HG03045 (cell line): Measurements from ENCODE around the gene SGMS1.
"Not testable (repeated sequence)": the region's sequence is repeated elsewhere in the genome, so short reads cannot be mapped to it uniquely, and the experiment has no call there.

Source experiments
- ATAC-seq: cut with Tn5 transposase; IDR thresholded peaks from one replicate; pipeline ENCODE4 v1.9.1; 2021; ENCODE audit warnings: mild to moderate bottlenecking, moderate library complexity; ENCODE audit not compliant: unreplicated experiment

SGMS1 gene

DNA sequence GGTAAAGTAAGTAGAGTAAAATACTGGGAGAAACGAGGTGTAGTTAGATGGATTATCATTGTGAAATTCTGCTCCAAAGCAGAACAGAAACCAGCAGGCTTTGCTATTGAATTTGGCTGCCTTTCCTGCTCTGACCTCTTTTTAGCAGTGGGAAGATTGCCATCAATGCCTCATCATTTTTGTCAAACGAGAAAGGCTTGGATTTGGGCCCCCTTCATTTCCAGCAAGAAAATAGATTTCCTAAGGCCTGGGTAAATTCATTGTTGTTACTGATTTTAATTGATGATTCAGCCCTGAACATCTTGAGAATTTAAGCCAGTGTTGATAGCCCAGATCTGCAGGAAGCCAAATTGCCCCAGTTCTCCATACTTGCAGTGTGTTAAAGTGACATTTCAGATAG lies 337.2 kb downstream of the SGMS1 start:
- no peak for ATAC-seq

DNA sequence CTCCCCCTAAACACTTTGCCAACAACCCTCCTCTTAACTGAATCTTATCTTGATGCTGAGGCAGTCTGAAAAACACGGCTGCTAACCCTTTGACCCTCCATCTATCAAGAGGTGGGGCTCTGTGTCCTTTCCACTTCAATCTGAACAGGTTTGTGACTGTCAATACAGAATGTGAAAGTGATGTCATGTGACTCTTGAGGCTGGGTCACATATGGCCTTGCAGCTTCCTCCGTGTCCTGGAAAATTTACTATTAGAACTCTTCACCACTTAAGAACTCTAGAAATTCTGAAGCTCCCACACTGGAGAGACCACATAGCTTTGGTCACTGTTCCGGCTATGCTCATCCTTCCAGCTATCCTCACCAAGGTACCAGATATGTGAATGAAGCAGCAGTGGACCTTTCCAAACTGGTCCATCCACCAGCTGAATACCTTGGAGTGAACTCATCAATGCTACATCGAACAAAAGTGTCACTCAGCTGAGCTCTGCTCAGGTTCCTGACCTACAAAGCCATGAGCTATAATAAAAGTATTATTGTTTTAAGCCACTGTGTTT lies 341.7 kb downstream of the SGMS1 start:
- ATAC-seq = no peak

DNA sequence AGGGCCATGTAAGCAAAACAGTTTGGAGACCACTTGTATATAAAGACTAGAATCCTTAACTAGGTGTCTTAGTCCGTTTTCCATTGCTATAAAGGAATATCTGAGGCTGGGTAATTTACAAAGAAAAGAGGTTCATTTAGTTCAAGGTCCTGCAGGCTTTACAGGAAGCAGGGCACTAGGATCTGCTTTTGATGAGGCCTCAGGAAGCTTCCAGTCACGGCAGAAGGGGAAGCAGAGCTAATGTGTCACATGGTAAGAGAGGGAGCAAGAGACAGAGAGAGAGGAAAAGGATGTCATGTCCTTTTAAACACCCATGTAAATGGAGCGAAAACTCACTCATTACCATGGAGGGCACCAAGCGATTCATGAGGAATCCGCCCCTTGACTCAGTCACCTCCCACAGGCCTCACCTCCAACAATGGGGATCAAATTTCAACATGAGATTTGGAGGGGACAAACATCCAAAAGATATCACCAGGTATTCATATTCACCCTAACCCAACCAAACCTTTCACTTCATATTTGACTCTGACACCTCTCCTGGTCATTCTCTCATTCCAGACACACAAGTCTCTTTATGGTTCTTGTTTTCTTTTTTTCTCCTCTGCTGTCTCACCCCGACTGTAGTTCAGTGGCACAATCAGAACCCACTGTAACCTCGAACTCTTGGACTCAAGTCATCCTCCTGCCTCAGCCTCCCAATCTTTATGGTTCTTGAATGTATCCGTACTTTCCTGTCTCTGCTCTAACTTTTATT lies 342.4 kb downstream of the SGMS1 start:
- ATAC-seq = no peak

DNA sequence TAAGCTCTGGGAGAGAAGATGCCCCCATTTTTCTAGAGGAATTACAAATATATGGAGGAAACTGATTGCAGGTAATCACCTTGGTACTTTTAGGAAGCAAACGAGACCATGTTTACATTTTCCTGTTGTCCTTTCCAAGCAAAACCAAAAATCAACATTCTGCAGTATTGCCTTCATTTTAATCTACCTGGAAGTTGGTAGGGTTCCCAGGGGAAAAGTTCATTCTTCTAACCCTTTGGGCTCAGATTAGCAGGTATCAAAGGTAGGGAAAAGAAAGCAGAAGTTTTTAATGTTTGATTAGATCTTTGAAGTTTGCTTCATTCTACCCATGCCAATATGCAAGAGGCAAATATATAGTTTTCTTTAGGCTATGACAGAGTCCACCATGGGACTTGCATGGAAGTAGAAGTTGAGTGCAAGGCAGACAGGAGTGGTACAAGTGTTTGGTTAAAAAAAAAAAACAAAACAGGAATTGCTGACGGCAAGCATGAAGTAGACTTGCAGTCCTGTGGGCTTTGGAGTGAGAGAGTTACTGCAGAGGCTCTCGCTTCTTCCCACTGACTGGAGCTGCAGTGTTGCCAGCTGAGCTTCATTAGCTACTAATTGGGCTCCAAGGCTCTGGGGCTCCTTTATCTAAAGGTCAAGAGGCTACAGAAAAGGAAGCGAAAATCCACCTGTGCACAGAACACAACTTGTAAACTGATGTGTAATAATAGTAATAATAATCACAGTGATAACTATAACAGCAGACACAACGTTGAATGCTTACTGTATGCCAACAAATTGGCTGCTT lies 343.5 kb downstream of the SGMS1 start:
- ATAC-seq = no peak

DNA sequence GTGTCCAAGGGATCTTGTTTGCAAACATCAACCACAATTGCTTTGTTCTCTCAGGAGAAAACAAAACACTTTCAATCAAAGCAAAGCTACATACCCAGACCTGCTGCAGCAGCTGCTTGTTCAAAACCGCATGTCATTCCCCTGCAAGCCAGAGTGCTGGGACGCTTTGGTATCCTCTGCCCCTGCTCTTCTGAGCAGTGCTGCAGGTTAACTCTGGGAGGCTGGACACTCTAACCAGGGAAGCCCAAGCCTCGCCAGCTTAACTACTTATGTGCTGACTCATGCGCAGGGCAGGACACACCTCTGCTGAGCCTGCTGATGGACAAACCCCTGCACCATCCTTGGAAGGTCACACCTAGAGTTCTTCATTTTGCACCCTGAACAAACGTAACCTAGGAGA lies 344.3 kb downstream of the SGMS1 start:
- ATAC-seq = no peak

DNA sequence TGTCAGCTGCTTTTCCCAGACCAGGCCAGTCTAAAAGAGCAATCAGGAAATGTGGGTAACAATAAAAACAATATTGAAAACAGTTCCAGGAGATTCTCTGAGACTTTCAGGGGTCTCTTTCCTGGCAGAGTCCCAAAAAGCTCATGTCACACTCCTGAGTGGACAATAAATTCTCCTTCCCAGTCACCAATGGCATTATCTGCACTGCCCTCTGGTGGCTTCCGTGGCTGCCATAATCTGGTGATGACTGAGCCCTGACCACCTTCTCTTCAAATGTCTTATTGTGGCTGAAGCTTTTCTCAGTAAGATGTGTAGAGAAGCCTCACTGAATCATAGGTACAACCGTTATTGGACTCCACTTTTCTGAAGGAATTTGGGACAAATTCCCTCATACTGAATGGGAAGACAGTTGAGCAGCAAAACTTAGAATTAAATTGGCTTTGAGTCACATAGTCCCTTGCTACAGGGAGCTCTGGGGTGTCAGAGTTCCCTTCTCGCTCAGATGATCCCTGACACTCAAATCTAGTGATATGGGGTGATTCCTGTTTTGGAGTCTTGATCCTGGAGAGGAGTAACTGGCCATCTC lies 348.0 kb downstream of the SGMS1 start:
- ATAC-seq = no peak

DNA sequence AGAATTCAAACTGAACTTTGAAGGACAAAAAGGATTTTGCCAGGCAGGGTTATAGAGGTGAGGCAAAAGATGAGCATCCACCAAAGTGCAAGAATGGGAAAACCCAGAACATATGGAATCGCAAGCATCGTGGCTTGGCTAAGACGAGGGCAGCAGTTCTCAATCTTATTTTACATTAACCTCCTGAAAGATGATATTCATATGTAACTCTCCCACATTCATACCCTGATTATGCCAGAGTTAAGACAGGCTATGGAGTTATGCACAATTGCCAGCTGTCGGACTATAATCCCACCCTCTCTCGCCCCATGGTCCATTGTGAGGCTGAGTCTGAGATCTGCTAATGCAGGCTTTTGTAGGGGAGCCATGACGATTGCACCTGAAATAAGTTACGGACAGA lies 351.2 kb downstream of the SGMS1 start:
- ATAC-seq = no peak

DNA sequence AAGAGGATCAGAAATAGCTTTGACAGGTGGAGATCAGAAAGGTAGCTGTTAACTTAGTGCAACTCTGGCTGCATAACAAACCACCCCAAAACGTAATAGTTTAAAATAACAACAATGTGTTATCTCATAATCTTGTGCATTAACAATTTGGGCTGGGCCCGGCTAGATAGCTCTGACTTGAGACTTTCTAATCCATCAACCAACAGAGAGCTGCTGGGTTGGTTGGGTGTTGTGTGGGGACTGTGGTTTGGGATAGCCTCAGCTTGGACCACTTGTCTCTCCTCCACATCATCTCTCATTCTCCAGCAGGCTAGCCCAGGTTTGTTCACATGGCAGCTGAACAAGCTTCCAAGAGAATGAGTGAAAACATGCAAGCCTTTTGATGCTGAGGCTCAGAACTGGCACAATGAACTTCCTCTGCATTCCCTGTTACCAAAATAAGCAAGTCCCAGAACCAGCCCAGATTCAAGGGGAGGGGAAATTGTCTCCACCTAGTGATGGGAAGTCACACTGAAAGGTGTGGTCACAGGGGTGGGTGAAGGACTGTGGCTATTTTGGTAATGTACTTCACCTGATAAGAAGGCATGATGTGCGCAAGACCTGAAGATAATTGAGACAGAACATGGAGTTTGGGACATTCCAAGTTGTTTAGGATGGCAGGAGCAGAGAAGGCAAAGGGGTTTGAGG lies 352.0 kb downstream of the SGMS1 start:
- ATAC-seq = no peak

DNA sequence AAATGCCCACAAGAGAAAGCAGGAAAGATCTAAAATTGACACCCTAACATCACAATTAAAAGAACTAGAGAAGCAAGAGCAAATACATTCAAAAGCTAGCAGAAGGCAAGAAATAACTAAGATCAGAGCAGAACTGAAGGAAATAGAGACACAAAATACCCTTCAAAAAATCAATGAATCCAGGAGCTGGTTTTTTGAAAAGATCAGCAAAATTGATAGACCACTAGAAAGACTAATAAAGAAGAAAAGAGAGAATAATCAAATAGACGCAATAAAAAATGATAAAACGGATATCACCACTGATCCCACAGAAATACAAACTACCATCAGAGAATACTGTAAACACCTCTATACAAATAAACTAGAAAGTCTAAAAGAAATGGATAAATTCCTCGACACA lies 355.9 kb downstream of the SGMS1 start:
- not testable (repeated sequence) for ATAC-seq

DNA sequence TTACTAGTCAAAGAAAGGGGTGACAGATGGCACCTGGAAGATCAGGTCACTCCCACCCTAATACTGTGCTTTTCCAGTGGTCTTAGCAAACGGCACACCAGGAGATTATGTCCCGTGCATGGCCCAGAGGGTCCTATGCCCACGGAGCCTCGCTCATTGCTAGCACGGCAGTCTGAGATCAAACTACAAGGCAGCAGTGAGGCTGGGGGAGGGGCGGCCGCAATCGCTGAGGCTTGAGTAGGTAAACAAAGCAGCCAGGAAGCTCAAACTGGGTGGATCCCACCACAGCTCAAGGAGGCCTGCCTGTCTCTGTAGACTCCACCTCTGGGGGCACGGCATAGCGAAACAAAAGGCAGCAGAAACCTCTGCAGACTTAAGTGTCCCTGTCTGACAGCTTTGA lies 361.1 kb downstream of the SGMS1 start:
- ATAC-seq = not testable (repeated sequence)

DNA sequence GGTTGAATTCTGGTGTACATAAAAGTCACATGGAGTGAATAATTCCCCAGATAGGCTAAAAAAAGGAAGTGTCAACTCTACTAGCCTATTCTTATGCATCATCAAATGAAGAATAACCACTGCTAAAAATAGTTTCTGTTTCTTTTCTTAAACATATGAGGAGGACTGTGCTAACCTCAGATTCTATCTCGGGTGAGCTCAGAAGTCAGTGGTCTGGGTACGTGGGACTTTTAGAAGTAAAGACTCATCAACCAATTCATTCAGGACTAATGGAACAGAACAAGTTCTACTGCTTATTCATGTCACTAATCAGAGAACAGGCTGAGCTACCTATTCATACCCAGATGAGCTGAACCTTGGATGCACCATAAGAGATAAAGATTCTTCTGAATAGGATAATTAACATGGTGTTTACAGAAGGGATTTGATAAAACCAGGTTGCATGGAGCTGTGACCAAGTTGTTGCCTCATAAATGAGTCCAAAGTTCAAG lies 362.9 kb downstream of the SGMS1 start:
- ATAC-seq = peak; percentile 99
